ENCODE results near the gene FAM184A. TPM values are rescaled to one million over a fixed set of nuclear protein-coding genes. Genes with fewer than 3 reads are reported as not detected.

Gene FAM184A
- total and polyA plus RNA-seq, 10 of the 15 experiments (the other 5 are each of a cell fraction or from before 2014, with no cell fraction given), result 0.15 to 0.23 TPM; not detected in 8

- H4K20me1 ChIP-seq (ENCODE audit: control insufficient read depth, insufficient read depth), result no peaks in the 10 kb centered on the region
- H3K79me2 ChIP-seq (ENCODE audit: control insufficient read depth, insufficient read depth, low read length), result no peaks in the 10 kb centered on the region
- H3K9me3 ChIP-seq (replicated peaks; ENCODE audit: control insufficient read depth, insufficient read depth, low read length), result no peaks in the 10 kb centered on the region
- H2AFZ ChIP-seq (ENCODE audit: control insufficient read depth, low read depth, low read length), result no peak overlapping the region
- 74% methylated on average over 2 of the region's 2 CpGs for WGBS (ENCODE audit: insufficient coverage, insufficient replicate concordance, low lambda C conversion rate, missing lambda C conversion rate)
- H3K36me3 ChIP-seq (ENCODE audit: control insufficient read depth in 2 of 2, insufficient read depth in 2 of 2, low read length in 1 of 2), result no peaks in the 10 kb centered on the region
- no peak for DNase-seq (ENCODE audit: low read depth, low spot score)
- no peak for ATAC-seq
- intact Hi-C loops (cut with micrococcal nuclease; ENCODE audit: unreplicated experiment) (no loop called here), in situ Hi-C loops (cut with MboI) (loop anchor here (25.0 kb wide), 1 partner anchor 159 kb away; no protein-coding TSS in a partner anchor)
- ChIA-PET CTCF (interaction anchor here (1.9 kb wide), 1 partner anchor 9 kb away, joined by 7 read pairs; no protein-coding TSS in a partner anchor), POLR2A (no interaction called here), SMC1A (ENCODE audit: uncharacterized antibody, unreplicated experiment) (interaction anchor here (0.5 to 2.2 kb wide), 3 partner anchors 10 to 126 kb away, joined by 3 to 6 read pairs (median 3); partner anchors contain the start of gene MCM9), RAD21 (ENCODE audit: unreplicated experiment) (no interaction called here)
- no peak overlapping the region for H3K9ac ChIP-seq (ENCODE audit: control insufficient read depth, insufficient read depth, low read length)
- no peak for FAIRE-seq
- no peak overlapping the region for H3K4me3 ChIP-seq
- H3K4me1 ChIP-seq (ENCODE audit: control insufficient read depth, insufficient read depth, low read length), result no peaks in the 10 kb centered on the region
- TF ChIP-seq CEBPB (IDR thresholded peaks at IDR 0.05; ENCODE audit: borderline replicate concordance in 1 of 2, low read depth in 2 of 2, low read length in 2 of 2) (no peak), IKZF1 (conservative IDR thresholded peaks at IDR 0.05) (no peak), HDAC6 (IDR thresholded peaks at IDR 0.05; ENCODE audit: unreplicated experiment) (no peak), FOXK2 (IDR thresholded peaks at IDR 0.05) (no peak), SMC3 (IDR thresholded peaks at IDR 0.05; ENCODE audit: borderline replicate concordance, low read length) (no peak), LARP7 (IDR thresholded peaks at IDR 0.05) (no peak), TCF3 (IDR thresholded peaks at IDR 0.05; ENCODE audit: borderline replicate concordance, insufficient read depth, low read depth, low read length) (no peak), MTA3 (IDR thresholded peaks at IDR 0.05; ENCODE audit: borderline replicate concordance, low read length) (no peak), NR2C1 (IDR thresholded peaks at IDR 0.05) (no peak), IRF3 (IDR thresholded peaks at IDR 0.05) (no peak), NR2F1 (conservative IDR thresholded peaks at IDR 0.05) (no peak), EP300 (IDR thresholded peaks at IDR 0.05; ENCODE audit: borderline replicate concordance in 1 of 2, control insufficient read depth in 1 of 2, low read depth in 2 of 2, low read length in 2 of 2) (no peak), KDM1A (IDR thresholded peaks at IDR 0.05; ENCODE audit: borderline replicate concordance) (no peak)
- no peak overlapping the region for H3K27ac ChIP-seq (ENCODE audit: control insufficient read depth, insufficient read depth)
- H3K4me2 ChIP-seq (ENCODE audit: control insufficient read depth, insufficient read depth), result no peak overlapping the region
- H3K27me3 ChIP-seq (replicated peaks in 1 of 2; ENCODE audit: control insufficient read depth in 2 of 2, insufficient read depth in 2 of 2, low read length in 1 of 2), result no peaks in the 10 kb centered on the region
- no TSS peak for BruUV-seq (replicated peaks)
Observed at GRCh38 chr6:118953391-118953790, 125.1 kb downstream of the FAM184A start.

Data from GM12878 (cell line).